Endothelial cell of umbilical vein (primary cell): ENCODE results near the gene RPS24. TPM values are rescaled to one million over a fixed set of nuclear protein-coding genes. Genes with fewer than 3 reads are reported as not detected.

Experiments
- BruUV-seq: library from RNA; stranded (reverse); fragments of 400-500 nt; replicated peaks from 2 replicates; lab custom pipeline; 2021; lab: Mats Ljungman, UMichigan
- CTCF ChIA-PET: fragments of 300-600, 350-600 bp; sonication (Branson Sonifier 250); formaldehyde crosslinking; loops from one replicate; lab custom pipeline; 2021; ENCODE audit warnings: antibody characterized with exemption, inconsistent platforms; lab: Charles Lee
- POLR2A ChIA-PET: fragments of 300-600, 350-600 bp; sonication (Branson Sonifier 250); formaldehyde crosslinking; loops from one replicate; lab custom pipeline; 2021; ENCODE audit warnings: antibody characterized with exemption, inconsistent platforms; lab: Charles Lee
- DNase-seq: peaks from one replicate; pipeline ENCODE4 v3.0.0-alpha.2; 2011; ENCODE audit warnings: low read depth, low spot score
- FAIRE-seq: peaks from 2 replicates; lab custom pipeline; 2011; peaks lifted over from hg19 to GRCh38; lab: Jason Lieb, UNC
- H2AFZ ChIP-seq: 2 replicates; pipeline ENCODE4 v1.6.0; 2012; ENCODE audit warnings: low read depth, low read length, control low read depth, inconsistent platforms
- H3K27ac ChIP-seq: 2 replicates; pipeline ENCODE4 v1.5.1; 2011; ENCODE audit warnings: low read depth, mild to moderate bottlenecking, control low read depth, low read length, moderate library complexity; ENCODE audit not compliant: insufficient read depth
- H3K27me3 ChIP-seq, 2 experiments: 2 replicates each; pipeline versions ENCODE4 v1.6.0 to v1.6.1; 2011; ENCODE audit warnings: low read length in 2 of 2, mixed read lengths in 1 of 2; ENCODE audit not compliant: control insufficient read depth in 2 of 2, insufficient read depth in 2 of 2
- H3K36me3 ChIP-seq, 2 experiments: 2 replicates in 1 of 2; 3 replicates in 1 of 2; pipeline ENCODE4 v1.5.1; 2011; ENCODE audit warnings: low read length in 2 of 2, mild to moderate bottlenecking in 1 of 2, moderate library complexity in 1 of 2; ENCODE audit not compliant: control insufficient read depth in 2 of 2, insufficient read depth in 2 of 2; ENCODE audit errors: extremely low read depth in 1 of 2
- H3K4me1 ChIP-seq: 3 replicates; pipeline ENCODE4 v1.5.1; 2011; ENCODE audit warnings: mild to moderate bottlenecking, low read length; ENCODE audit not compliant: control insufficient read depth, insufficient read depth; ENCODE audit errors: extremely low read depth
- H3K4me2 ChIP-seq: 2 replicates; pipeline ENCODE4 v1.6.1; 2011; ENCODE audit warnings: low read length, control low read depth, mixed read lengths; ENCODE audit not compliant: insufficient read depth
- H3K4me3 ChIP-seq, 3 experiments: fragments of 200-600 bp in 1 of 3; sonication (generic), shearing (Covaris generic) in 1 of 3; replicated peaks in 1 of 3; 2 replicates each; pipeline ENCODE4 v1.5.1; 2011 to 2016; ENCODE audit warnings: control low read depth in 3 of 3, low read length in 3 of 3, mild to moderate bottlenecking in 2 of 3, inconsistent platforms in 1 of 3, low read depth in 1 of 3, moderate library complexity in 1 of 3; ENCODE audit not compliant: insufficient read depth in 1 of 3
- H3K79me2 ChIP-seq: 2 replicates; pipeline ENCODE4 v1.6.0; 2012; ENCODE audit warnings: low read length, inconsistent platforms; ENCODE audit not compliant: control insufficient read depth, insufficient read depth
- H3K9ac ChIP-seq: replicated peaks from 2 replicates; pipeline ENCODE3; 2011; ENCODE audit warnings: low read length, control low read depth; ENCODE audit not compliant: insufficient read depth; ENCODE audit errors: extremely low read depth
- H3K9me1 ChIP-seq: replicated peaks from 3 replicates; pipeline ENCODE4 v1.6.0; 2011; ENCODE audit warnings: mild to moderate bottlenecking, low read length; ENCODE audit not compliant: control insufficient read depth, insufficient read depth; ENCODE audit errors: extremely low read depth
- H3K9me3 ChIP-seq: replicated peaks from 2 replicates; pipeline ENCODE4 v1.5.1; 2012; ENCODE audit warnings: low read length, inconsistent platforms; ENCODE audit not compliant: control insufficient read depth, insufficient read depth
- H4K20me1 ChIP-seq: replicated peaks from 2 replicates; pipeline ENCODE3; 2011; ENCODE audit warnings: mild to moderate bottlenecking, low read length; ENCODE audit not compliant: control insufficient read depth, insufficient read depth; ENCODE audit errors: extremely low read depth
- EZH2 ChIP-seq: IDR thresholded peaks from 2 replicates; pipeline ENCODE4 v1.6.1; 2012; ENCODE audit warnings: borderline replicate concordance, low read depth, mild to moderate bottlenecking, moderate library complexity, low read length, inconsistent platforms; ENCODE audit not compliant: severe bottlenecking
- FOS ChIP-seq: IDR thresholded peaks from 2 replicates; pipeline ENCODE4 v1.6.1; 2011; ENCODE audit warnings: mild to moderate bottlenecking, low read length, moderate library complexity, borderline replicate concordance; ENCODE audit not compliant: insufficient read depth
- GATA2 ChIP-seq: IDR thresholded peaks from 2 replicates; pipeline ENCODE4 v1.7.0; 2011; ENCODE audit warnings: low read depth, mild to moderate bottlenecking, moderate library complexity, mixed read lengths, low read length; ENCODE audit not compliant: insufficient read length, insufficient read depth
- JUN ChIP-seq: IDR thresholded peaks from 2 replicates; pipeline ENCODE4 v1.6.1; 2011; ENCODE audit warnings: borderline replicate concordance, low read depth; ENCODE audit not compliant: insufficient read length, insufficient read depth
- MAX ChIP-seq: IDR thresholded peaks from 2 replicates; pipeline ENCODE4 v1.6.1; 2011; ENCODE audit not compliant: insufficient read depth, insufficient read length
- MYC ChIP-seq: IDR thresholded peaks from one replicate; pipeline ENCODE4 v1.6.1; 2011; ENCODE audit warnings: mild to moderate bottlenecking, low read depth, low read length
- POLR2A ChIP-seq: IDR thresholded peaks from 2 replicates; pipeline ENCODE4 v1.6.1; 2012; ENCODE audit warnings: low read depth, mild to moderate bottlenecking, control low read depth, low read length
- POLR2AphosphoS5 ChIP-seq: IDR thresholded peaks from 2 replicates; pipeline ENCODE4 v1.6.1; 2012; ENCODE audit warnings: low read depth, mild to moderate bottlenecking, control low read depth, low read length, moderate library complexity; ENCODE audit not compliant: insufficient read depth
- dilution Hi-C: fragments of 300-500 bp; cut with MboI; formaldehyde crosslinking; loops from one replicate; pipeline ENCODE4 v1.15.0; 2019; ENCODE audit warnings: low sequenced_read_pairs; ENCODE audit not compliant: extremely low pct_ligation_motif_present
- intact Hi-C: fragments of 100-400 bp; cut with micrococcal nuclease; formaldehyde crosslinking; loops from one replicate; pipeline ENCODE4 v1.10.0; 2022
- polyA plus RNA-seq, 4 experiments: library from polyadenylated mRNA; depleted of rRNA in 3 of 4; stranded (reverse) in 3 of 4; unstranded in 1 of 4; fragments of >200 nt; gene quantifications; 2 replicates each; pipeline versions ENCODE4 v1.2.1 to v1.2.3, GENCODE V29; 2011 to 2012; ENCODE audit warnings: missing spikeins in 1 of 4
- total RNA-seq: library from RNA; stranded (reverse); gene quantifications from 2 replicates; pipeline ENCODE4 v1.2.3, GENCODE V29; 2021
- TF ChIP-seq, protein P1 (sequence below), 2 donors: IDR thresholded peaks; 1 replicate in 1 of 2; 2 replicates in 1 of 2; pipeline ENCODE4 v1.5.1; 2011; ENCODE audit warnings: low read length in 2 of 2, mild to moderate bottlenecking in 2 of 2, moderate library complexity in 2 of 2, control low read depth in 1 of 2, inconsistent platforms in 1 of 2, low read depth in 1 of 2; ENCODE audit not compliant: insufficient read depth in 1 of 2; ENCODE audit errors: extremely low read depth in 1 of 2

RPS24 gene
- total and polyA plus RNA-seq, 2 donors (not counting 3 experiments of a cell fraction or from before 2014, with no cell fraction given) = 1,446 to 2,326 TPM

DNA sequence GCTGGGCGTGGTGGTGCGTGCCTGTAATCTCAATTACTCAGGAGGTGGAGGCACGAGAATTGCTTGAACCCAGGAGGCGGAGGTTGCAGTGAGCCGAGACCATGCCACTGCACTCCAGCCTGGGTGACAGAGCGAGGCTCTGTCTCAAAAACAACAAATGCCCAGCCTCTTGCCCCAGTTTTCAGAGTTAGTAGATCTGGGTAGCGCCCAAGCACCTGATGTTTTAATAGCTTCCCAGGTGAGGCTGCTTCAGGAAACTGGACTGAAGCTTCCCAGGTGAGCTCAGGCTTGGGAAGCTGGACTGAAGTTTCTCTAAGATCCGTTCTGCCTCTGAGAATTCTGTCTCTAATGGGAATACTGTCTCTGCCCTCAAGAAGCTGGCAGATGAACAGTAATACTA, 12.2 kb downstream of the RPS24 start:
- Histone ChIP-seq H3K9me3 (no peaks in the 10 kb centered on the region), H4K20me1 (peaks cover 7% of the 10 kb centered on the region), H3K4me1 (peaks cover 10% of the 10 kb centered on the region), H3K4me2 (no peak overlapping the region), H3K79me2 (peaks cover 7% of the 10 kb centered on the region), H2AFZ (no peak overlapping the region), H3K27ac (no peak overlapping the region), H3K27me3 (no peaks in the 10 kb centered on the region), H3K9me1 (no peaks in the 10 kb centered on the region), H3K9ac (no peak overlapping the region), H3K4me3 (no peak overlapping the region), H3K36me3 (peaks cover 7 to 8% of the 10 kb centered on the region in 2 experiments)
- dilution Hi-C loops (no loop called here), intact Hi-C loops (loop anchor here (2.0 to 5.0 kb wide), 5 partner anchors 121 to 1021 kb away; partner anchors contain the start of gene ZMIZ1)
- ChIA-PET CTCF (interaction anchor here (2.1 to 3.4 kb wide), 5 partner anchors 9 to 1149 kb away, joined by 9 to 68 read pairs (median 19); no protein-coding TSS in a partner anchor), POLR2A (no interaction called here)
- no peak for TF ChIP-seq MAX
- TF ChIP-seq EZH2 = no peak
- no peak for TF ChIP-seq POLR2A
- TF ChIP-seq MYC = no peak
- TF ChIP-seq, protein P1, sequence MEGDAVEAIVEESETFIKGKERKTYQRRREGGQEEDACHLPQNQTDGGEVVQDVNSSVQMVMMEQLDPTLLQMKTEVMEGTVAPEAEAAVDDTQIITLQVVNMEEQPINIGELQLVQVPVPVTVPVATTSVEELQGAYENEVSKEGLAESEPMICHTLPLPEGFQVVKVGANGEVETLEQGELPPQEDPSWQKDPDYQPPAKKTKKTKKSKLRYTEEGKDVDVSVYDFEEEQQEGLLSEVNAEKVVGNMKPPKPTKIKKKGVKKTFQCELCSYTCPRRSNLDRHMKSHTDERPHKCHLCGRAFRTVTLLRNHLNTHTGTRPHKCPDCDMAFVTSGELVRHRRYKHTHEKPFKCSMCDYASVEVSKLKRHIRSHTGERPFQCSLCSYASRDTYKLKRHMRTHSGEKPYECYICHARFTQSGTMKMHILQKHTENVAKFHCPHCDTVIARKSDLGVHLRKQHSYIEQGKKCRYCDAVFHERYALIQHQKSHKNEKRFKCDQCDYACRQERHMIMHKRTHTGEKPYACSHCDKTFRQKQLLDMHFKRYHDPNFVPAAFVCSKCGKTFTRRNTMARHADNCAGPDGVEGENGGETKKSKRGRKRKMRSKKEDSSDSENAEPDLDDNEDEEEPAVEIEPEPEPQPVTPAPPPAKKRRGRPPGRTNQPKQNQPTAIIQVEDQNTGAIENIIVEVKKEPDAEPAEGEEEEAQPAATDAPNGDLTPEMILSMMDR (IDR thresholded peaks at IDR 0.05; ENCODE audit: extremely low read depth in 1 of 2, insufficient read depth in 1 of 2, low read depth in 1 of 2, low read length in 2 of 2) = no peak
- TF ChIP-seq JUN = no peak
- no peak for TF ChIP-seq GATA2
- no peak for TF ChIP-seq FOS
- no peak for TF ChIP-seq POLR2AphosphoS5
- no TSS peak for BruUV-seq
- no peak for FAIRE-seq
- no peak for DNase-seq
